Myocyte (in vitro differentiated cells): Measurements from ENCODE around the gene SLC39A10. TPM values are rescaled to one million over a fixed set of nuclear protein-coding genes. Genes with fewer than 3 reads are reported as not detected.
"Not testable (repeated sequence)": the region's sequence is repeated elsewhere in the genome, so short reads cannot be mapped to it uniquely, and the experiment has no call there.

Source experiments
- DNase-seq: peaks from one replicate; pipeline ENCODE4 v3.0.0-alpha.2; 2012; ENCODE audit warnings: low read depth
- polyA plus RNA-seq: library from polyadenylated mRNA; unstranded; fragments of >200 nt; gene quantifications from one replicate; pipeline ENCODE4 v1.2.1, GENCODE V29; 2012; ENCODE audit warnings: missing spikeins
- total RNA-seq: library from RNA; depleted of rRNA; stranded (reverse); fragments of >200 nt; gene quantifications from 2 replicates; pipeline ENCODE4 v1.2.3, GENCODE V29; 2014

Gene SLC39A10
- total RNA-seq: 28.9 and 37.2 TPM in 2 replicates
- polyA plus RNA-seq: 13.1 TPM

GRCh38 chr2:195656859-195657633 is at the start of gene SLC39A10:
TSS of gene SLC39A10 (plus strand) at chr2:195657226. CDS start at chr2:195680043, 22,817 bp downstream.
- DNase-seq: peak; percentile 98

DNA sequence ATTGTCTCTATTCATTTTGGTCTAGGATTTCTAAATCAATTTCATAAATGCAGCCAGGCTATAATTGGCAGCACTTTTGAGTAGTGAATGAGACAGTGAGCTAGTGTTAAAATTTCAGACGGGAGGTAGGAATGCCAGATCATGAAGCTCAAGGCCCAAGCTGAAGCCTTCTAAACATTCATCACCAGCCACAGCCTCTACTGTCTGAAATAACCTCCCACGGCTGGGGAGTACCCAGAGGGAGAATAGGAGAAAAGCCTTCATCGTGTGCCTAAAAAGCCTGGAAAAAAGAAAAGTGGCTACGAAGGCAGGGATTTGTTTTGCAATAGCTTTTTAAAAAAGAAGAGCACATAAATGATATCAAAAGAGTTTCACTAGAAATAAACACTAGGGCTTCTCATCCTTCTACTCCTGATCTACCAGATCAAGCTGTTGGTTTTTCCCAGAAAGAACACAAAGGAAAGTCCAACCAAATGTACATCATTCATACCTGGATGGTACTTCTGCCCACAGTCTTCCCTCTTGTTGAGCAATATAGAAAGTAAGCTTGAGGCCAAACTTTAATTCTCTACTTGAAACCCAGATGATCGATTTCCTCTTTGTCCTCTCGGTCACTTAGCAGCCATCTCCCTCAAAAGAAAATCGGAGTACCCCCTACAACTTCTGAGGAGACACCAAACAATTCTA is 48.1 kb upstream of the SLC39A10 start:
- no peak for DNase-seq

GRCh38 chr2:195610717-195611116 is 46.3 kb upstream of the SLC39A10 start:
- DNase-seq: no peak

GRCh38 chr2:195612611-195613495 is 44.2 kb upstream of the SLC39A10 start:
- DNase-seq: peak; percentile 72

DNA sequence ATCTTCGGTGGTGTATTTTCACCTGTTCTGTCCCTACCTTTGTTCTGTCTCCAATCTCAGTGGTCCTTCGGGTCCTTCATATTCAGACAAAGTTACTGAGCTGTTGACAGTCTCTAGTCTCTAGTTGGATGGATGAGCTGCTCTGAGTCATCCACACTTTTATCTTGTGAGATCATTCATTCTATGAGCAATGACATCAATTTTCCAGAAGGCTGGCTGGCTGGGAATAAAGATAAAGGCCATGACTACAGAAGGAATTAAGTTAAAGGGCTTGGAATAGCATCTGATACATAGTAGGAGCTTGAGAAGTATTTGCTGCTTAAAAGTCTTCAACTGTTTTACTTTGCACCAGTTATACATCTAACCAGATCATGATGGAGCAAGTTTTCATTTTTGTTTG is 43.1 kb upstream of the SLC39A10 start:
- DNase-seq: peak; percentile 91

DNA sequence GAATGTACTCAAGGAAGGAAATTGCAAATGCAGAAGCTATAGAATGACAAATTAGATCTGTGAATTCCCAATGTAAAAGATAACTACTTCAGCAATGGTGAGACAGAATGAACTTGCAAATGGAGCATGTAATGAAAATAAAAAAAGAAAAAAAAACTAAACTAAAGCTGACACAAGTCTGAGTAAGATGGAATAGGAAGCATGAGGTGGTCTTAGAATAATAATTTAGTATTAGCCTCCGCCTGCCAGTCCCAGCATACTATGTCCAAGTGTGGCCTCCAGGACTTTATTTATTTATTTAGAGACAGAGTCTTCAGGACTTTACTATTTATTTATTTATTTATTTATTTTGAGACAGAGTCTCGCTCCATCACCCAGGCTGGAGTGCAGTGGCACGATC is 37.4 kb upstream of the SLC39A10 start:
- DNase-seq: no peak

- DNase-seq: no peak
Measured at GRCh38 chr2:195620501-195620900, 36.5 kb upstream of the SLC39A10 start.

- no peak for DNase-seq
Measured at GRCh38 chr2:195622966-195623365, 34.1 kb upstream of the SLC39A10 start.

- DNase-seq: no peak
Measured at GRCh38 chr2:195626507-195626906, 30.5 kb upstream of the SLC39A10 start.

DNA sequence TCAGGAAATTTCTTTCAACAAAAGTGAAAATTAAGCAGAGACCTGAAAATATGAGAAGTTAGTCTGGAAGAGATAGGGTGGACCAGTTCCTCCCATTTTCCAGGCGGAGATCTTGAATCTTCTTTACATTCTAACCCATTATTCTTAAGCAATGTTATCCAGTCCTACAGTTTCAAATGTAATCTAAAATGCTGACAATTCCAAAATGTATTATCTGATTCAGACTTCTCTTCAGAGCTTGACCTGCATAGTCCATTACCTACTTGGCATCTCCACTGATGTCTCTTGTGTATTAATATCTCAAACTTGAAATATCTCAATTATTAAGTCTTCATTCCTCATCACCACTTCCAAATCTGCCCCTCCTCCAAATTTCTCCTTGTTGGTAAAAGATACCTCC is 28.4 kb upstream of the SLC39A10 start:
- no peak for DNase-seq

DNA sequence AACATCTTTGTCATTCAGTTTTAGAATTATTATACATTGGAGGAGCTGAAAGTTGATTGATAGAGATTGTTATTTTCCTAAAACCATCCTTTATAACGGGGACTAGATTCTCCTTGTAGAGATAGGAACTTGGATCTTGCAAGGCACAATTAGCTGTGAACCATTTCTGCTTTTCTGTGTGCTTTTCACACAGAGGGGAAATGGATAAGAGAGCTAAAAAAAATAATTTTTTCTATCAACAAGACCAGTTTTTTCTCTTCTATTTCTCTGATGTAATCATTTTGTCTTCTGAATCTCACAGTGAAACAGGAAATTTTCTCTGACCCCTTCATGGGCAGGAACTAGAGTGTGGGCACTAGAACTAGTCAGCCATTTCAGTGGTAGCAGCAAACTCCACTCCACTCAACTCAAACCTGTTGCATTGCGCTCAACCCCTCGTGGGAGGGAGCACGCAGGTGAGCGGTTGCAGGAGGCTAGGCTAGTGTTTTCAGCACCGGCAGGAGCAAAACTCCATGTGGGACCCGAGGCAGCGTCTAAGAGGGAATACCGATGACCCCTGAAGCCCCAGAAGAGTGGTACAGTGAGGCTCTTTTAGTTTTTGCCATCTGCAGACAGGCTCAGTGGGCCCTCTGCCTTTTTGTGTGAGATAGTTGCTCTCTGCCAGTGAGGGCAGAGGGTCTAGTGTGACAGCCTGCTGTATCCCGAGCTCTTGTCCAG is 24.0 kb upstream of the SLC39A10 start:
- no peak for DNase-seq

- DNase-seq: no peak
Measured at GRCh38 chr2:195633573-195633870, 23.5 kb upstream of the SLC39A10 start.

- DNase-seq: no peak
Measured at GRCh38 chr2:195633974-195634373, 23.1 kb upstream of the SLC39A10 start.

DNA sequence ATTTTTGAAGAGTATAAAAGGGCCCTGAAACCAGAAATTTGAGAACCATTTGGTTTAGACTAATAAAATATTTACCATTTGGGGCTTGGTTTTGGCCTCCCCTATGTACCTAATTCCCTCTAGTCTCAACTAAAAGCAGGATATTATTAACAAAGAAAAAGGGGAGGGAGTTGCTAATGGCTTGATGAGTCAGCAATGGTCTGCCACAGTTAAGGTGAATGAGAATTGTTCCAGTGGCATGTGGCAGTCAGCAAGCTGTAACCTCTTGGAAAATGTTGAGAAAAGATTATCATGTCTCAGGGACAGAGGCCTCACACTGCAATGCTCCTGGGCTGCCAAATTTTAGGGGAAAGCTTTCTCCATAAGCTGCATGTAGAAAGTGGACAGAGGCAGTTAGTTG is 20.1 kb upstream of the SLC39A10 start:
- DNase-seq: no peak

GRCh38 chr2:195638750-195639149 is 18.3 kb upstream of the SLC39A10 start:
- DNase-seq: no peak

DNA sequence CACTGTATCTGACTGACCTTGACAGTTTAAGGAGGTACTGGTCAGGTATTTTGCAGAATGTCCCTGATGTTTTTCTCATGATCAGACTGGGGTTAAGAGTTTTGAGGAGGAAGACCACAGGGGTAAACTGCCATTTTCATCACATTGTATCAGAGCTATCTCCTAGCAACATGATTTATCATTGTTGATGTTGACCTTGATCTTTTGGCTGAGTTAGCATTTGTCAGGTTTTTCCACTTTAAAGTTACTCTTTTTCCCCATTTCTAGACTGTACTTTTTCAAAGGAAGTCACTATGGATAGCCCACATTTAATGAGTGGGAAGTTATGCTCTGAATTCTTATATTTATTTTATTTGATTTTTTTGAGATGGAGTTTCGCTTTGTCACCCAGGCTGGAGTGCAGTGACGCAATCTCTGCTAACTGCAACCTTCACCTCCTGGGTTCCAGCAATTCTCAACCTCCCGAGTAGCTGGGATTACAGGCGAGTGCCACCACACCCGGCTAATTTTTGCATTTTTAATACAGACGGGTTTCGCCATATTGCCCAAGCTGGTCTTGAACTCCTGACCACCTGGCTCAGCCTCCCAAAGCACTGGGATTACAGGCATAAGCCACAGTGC is 17.7 kb upstream of the SLC39A10 start:
- DNase-seq: no peak

DNA sequence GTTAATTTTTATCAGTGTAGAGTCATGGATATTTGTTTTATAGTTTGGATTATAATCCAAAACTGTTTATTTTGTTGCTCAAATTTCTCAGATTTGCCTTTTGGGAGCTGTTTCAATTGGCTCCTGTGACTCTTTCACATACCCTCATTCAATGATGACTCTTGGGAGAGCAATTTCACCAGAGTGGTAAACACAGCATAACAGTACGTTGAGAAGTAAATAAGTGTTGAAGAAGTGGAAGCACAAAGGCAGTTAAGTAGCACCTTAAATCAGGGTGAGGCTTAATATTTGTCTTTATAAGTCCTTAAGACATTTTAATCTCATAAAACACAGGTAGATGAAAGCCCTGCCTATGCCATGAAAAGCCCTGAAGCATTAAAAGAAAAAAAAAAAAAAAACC is 17.1 kb upstream of the SLC39A10 start:
- DNase-seq: no peak

GRCh38 chr2:195642027-195642678 is 14.9 kb upstream of the SLC39A10 start:
- DNase-seq: no peak

- DNase-seq: no peak
Measured at GRCh38 chr2:195642679-195643068, 14.4 kb upstream of the SLC39A10 start.

- DNase-seq: not testable (repeated sequence)
Measured at GRCh38 chr2:195644708-195645107, 12.3 kb upstream of the SLC39A10 start.
